K562 (cell line): ENCODE measurements around the gene PDZRN4.

Experiments
- CHD2 ChIP-seq: IDR thresholded peaks from 2 replicates; pipeline ENCODE4 v1.6.1; 2011; ENCODE audit warnings: low read depth, low read length
- CTCF ChIP-seq, 3 experiments: IDR thresholded peaks in 2 of 3; conservative IDR thresholded peaks in 1 of 3; 2 replicates each; pipeline ENCODE4 v1.5.1; 2011 to 2012; ENCODE audit warnings: low read length in 3 of 3, mild to moderate bottlenecking in 3 of 3, control low read depth in 2 of 3, improper control_type of control experiment in 1 of 3, inconsistent platforms in 1 of 3, low read depth in 1 of 3, mixed read lengths in 1 of 3, moderate library complexity in 1 of 3; ENCODE audit not compliant: insufficient read depth in 2 of 3
- EHMT2 ChIP-seq: fragments of 450-650 bp; IDR thresholded peaks from 2 replicates; pipeline ENCODE4 v1.6.1; 2018; ENCODE audit warnings: antibody characterized with exemption
- FOXO4 ChIP-seq: fragments of 450-650 bp; formaldehyde crosslinking; IDR thresholded peaks from 2 replicates; pipeline ENCODE4 v1.4.0; 2020; ENCODE audit warnings: mild to moderate bottlenecking, moderate library complexity
- ID3 ChIP-seq, 2 experiments: fragments of 250-450 bp in 1 of 2; fragments of 450-650 bp in 1 of 2; sonication (Bioruptor Pico) in 1 of 2; IDR thresholded peaks; 2 replicates each; pipeline versions ENCODE4 v1.6.1 to v1.8.0; 2016 to 2021; ENCODE audit warnings: mild to moderate bottlenecking in 2 of 2, moderate library complexity in 2 of 2, missing compliant biosample characterization in 1 of 2, missing genetic modification characterization in 1 of 2
- MAX ChIP-seq: sonication (generic); formaldehyde crosslinking; IDR thresholded peaks from 2 replicates; pipeline ENCODE4 v1.9.0; 2022; ENCODE audit warnings: mild to moderate bottlenecking, missing genetic modification reagents
- MYC ChIP-seq, 2 experiments: fragments of 250-450 bp in 1 of 2; sonication (Bioruptor Pico) in 1 of 2; IDR thresholded peaks; 2 replicates each; pipeline versions ENCODE4 v1.5.1 to v1.6.1; 2012 to 2021; ENCODE audit warnings: low read depth in 2 of 2, borderline replicate concordance in 1 of 2, improper control_type of control experiment in 1 of 2, low read length in 1 of 2, mild to moderate bottlenecking in 1 of 2, moderate library complexity in 1 of 2
- RBM22 ChIP-seq: fragments of 200-400 bp; formaldehyde crosslinking; IDR thresholded peaks from 2 replicates; pipeline ENCODE4 v1.6.1; 2018; ENCODE audit warnings: low read length, low read depth; ENCODE audit not compliant: poor library complexity, severe bottlenecking
- SRSF3 ChIP-seq: fragments of 200-400 bp; formaldehyde crosslinking; IDR thresholded peaks from 2 replicates; pipeline ENCODE4 v1.6.1; 2016; ENCODE audit warnings: mild to moderate bottlenecking, low read length, moderate library complexity; ENCODE audit not compliant: insufficient read depth
- SRSF9 ChIP-seq: fragments of 200-400 bp; formaldehyde crosslinking; IDR thresholded peaks from 2 replicates; pipeline ENCODE4 v1.6.1; 2017; ENCODE audit warnings: low read depth, low read length, borderline replicate concordance
- ZFX ChIP-seq: sonication (generic); formaldehyde crosslinking; IDR thresholded peaks from 2 replicates; pipeline ENCODE4 v1.8.0; 2022; ENCODE audit warnings: mild to moderate bottlenecking, missing genetic modification reagents, moderate library complexity
- ZNF146 ChIP-seq: IDR thresholded peaks from one replicate; pipeline ENCODE4 v1.6.1; 2018; ENCODE audit warnings: missing compliant biosample characterization; ENCODE audit not compliant: unreplicated experiment

GRCh38 chr12:41186026-41186425 is 2.1 kb upstream of the PDZRN4 start:
- TF ChIP-seq FOXO4 (CRISPR knock-in tag) = no peak
- TF ChIP-seq SRSF9 = no peak
- TF ChIP-seq MYC (IDR thresholded peaks at IDR 0.05; ENCODE audit: low read depth, low read length) = no peak
- no peak for TF ChIP-seq MYC (CRISPR knock-in tag; IDR thresholded peaks at IDR 0.05; ENCODE audit: borderline replicate concordance, low read depth)
- TF ChIP-seq SRSF3 = no peak
- TF ChIP-seq MAX (CRISPR knock-in tag) = no peak
- TF ChIP-seq CTCF (IDR thresholded peaks at IDR 0.05 in 2 of 3, conservative IDR thresholded peaks at IDR 0.05 in 1 of 3; ENCODE audit: insufficient read depth in 2 of 3, low read depth in 1 of 3, low read length in 3 of 3) = no peak
- TF ChIP-seq ZNF146 (CRISPR knock-in tag) = no peak
- no peak for TF ChIP-seq EHMT2
- no peak for TF ChIP-seq ZFX (CRISPR knock-in tag)
- TF ChIP-seq RBM22 = no peak
- TF ChIP-seq ID3 (CRISPR knock-in tag; IDR thresholded peaks at IDR 0.05) = no peak
- TF ChIP-seq ID3 (tag; IDR thresholded peaks at IDR 0.05) = no peak
- TF ChIP-seq CHD2 = no peak
